GM18858 (cell line): ENCODE results near the gene DOCK2.
"Not testable (repeated sequence)": the region's sequence is repeated elsewhere in the genome, so short reads cannot be mapped to it uniquely, and the experiment has no call there.

ENCODE experiments used
- ATAC-seq: cut with Tn5 transposase; IDR thresholded peaks from one replicate; pipeline ENCODE4 v1.9.1; 2021; ENCODE audit not compliant: unreplicated experiment

DOCK2 gene

DNA sequence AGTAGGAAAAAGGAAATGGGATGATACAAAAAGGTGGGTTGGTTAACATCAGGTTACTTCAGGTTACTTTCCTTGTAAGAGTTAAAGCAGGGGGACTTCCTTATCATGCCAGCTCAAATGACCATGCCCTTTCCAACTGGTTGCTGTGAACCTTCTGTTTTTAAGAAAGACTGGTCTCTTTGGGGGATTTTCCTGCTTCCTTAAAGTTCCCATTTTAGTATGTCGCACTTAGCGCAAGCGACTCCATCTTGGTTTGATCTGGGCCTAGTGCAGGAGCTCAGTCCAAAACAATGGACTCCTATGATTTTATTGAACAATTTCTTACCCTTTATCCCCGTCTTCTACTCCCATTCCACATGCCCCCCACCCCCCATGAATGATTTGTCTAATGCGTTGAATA, 173.4 kb downstream of the DOCK2 start:
- no peak for ATAC-seq

DNA sequence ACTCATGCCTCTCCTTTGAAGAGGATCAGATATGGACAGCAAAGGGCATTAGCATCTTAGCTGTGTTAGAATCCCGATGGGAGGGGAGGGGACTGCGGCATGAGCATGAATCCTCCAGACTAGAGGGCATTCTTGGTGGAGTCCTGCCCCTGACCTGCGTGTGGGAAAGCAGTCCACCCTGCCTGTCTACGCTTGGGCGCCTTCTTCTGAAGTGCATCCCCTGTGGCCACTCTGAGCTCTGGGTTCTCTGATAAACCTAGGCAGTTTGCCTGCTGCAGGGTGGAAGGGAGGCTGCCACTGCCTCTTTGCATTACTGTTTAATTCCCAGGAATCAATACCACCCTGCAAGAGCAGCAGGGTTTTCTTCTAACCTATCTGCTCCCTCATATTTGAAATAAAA, 173.9 kb downstream of the DOCK2 start:
- ATAC-seq: no peak

DNA sequence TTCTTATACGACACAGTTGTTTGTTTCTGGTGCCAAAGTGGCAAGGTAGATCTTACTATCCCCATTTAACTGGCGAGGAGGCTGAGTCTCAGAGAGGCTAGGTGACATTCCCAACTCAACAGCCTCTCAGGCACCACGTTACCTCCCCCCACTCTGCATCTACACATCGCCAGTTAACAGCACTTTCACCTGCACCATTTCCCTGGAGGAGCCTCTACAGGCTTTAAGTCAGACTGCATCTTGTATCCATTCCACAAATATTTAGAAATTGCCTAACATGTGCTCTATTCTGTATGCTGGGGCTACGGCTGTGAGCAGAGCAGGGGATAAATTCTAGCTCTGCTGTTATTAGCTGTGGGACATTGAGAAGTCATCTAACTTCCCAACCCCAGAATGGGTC, 174.6 kb downstream of the DOCK2 start:
- no peak for ATAC-seq

DNA sequence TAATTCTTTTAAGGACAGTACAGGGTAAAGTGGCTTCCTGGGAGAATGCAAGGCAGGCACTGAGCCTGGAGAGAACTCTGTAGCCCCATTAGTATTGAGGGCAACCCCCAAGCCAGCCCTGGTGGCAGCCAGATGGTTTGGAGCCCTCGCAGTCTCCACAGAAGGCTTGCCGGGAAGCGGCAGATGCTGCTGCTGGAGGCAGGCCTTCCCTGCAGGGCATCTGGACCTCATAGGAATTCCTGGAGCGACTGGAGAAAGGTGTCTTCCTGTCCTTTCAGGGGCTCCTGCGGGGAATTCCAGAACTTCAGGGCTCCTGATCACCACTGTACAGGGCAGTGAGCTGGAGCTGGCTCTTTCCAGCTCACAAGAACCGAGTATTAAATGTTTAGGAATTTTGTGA, 175.7 kb downstream of the DOCK2 start:
- ATAC-seq: no peak

DNA sequence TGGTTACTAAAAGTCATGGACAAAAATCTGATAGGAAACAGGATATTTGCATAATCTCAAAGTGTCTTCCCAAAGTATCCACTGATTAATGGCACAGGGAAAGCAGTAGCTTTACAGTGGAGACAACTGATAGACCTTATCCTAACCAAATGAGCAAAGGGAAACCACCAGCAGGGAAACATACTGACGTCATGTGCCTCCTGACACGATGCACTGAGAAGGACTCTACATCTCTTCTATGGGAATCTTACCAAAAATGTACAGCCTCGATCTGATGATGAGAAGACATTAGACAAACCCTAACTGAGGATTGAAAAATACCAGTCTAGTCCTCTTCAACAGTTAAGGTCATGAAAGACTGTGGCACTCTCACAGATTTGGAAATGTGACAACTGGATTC, 177.0 kb downstream of the DOCK2 start:
- ATAC-seq: no peak

DNA sequence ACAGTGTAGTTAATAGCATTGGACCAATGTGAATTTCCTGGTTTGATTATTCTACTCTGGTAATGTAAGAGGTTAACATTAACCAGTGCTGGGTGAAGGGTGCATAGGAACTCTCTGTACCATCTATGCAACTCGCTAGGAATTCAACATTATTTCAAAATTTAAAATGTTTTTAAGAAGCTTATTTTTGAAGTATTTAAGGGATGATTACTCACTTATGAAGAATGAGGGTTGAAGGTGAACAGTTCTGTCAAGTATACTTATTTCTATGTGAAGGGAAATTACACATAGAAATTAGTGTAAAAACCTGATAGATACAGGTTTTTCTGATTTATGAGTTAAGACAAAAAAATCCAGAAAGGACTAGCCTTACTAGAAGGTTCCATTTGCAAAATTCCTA, 177.4 kb downstream of the DOCK2 start:
- ATAC-seq: no peak

DNA sequence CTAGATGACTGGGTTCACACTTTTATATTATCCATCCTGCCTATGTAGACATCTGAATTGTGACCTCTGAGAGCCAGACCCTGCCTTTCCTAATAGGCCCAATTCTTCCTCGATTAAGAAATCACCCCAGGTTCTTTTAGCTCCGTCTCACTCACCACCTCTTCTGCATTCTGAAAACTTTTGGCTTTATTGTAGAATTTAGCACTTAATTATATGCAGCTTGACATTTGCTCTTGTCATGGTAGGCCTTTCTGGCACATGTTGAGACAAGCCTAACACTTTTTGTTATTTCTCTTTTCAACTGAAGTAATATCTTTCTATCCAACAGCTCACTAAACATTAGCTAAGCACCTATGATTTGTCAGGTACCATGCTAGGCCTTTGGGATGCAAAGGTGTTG, 180.0 kb downstream of the DOCK2 start:
- no peak for ATAC-seq

DNA sequence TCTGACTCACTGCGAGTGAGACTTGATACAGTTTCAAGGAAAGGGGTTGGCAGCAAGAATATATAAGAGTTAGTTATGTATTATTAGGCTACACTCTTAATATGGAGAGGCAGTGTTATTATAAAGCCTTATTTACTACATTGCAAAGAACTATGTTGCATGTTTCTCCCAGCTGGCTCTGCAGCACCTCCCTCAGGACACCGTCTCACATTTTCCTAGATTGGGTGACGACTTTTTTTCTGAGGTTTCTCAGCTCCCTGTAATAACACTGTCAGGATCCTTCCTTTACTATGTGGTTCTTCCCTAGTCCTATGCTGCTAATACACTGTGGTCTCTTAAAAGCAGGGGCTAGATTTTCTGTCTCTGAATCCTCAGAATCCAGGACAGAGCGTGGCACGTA, 189.5 kb downstream of the DOCK2 start:
- no peak for ATAC-seq

DNA sequence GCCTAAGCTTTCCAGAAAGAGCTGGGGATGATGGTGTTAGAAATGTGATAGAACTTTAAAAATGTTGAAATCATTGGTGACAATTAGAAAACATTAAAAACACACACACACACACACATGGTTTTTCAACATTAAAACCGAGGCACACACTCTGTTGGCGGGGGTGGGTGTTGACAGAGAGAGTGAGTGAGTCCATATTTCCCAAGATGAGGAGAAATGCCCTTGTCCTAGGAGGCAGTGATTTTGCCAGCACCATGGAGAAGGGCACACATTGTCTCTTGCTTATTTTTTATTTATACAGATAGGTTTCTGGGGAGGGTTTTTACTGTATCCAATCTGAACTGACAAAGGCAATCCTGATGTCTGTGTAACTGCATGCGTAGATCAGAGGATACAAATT, 190.7 kb downstream of the DOCK2 start:
- no peak for ATAC-seq

DNA sequence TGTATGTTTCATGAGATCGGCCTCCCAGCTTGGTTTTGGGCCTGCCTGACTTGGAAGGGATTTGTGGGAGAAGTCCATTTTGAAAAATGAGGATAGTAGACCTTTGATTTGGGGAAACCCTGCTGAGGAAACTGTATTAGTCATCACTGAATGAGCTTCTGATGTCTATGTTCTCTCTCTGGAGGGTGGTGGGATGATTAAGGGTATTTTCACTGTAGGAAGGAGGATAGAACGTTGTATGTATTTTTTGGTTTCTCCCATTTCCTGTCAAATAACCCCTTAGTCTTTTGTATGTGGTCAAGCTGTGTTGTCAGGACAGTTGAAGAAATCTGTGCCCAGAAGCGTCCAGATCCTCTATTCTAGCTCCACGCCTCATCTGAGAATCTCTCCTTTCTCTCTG, 191.3 kb downstream of the DOCK2 start:
- no peak for ATAC-seq

DNA sequence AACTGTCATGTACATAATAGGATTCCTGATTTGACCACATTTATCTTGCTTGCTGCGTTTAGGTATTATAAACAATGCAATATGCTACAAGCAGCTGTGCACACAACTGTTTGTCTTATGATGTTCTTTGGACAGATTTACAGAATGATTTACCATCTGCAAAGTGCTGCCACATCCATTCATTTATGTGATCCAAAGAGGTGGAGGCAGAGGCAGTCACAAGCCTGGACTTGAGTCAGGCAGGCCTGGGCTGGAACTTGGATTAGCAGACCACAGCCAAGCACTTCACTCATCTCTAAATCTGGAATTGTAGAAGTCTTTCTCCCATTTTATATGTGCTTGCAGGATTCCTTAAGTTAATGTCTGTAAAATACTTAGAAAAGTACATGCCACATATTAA, 194.3 kb downstream of the DOCK2 start:
- ATAC-seq: no peak

DNA sequence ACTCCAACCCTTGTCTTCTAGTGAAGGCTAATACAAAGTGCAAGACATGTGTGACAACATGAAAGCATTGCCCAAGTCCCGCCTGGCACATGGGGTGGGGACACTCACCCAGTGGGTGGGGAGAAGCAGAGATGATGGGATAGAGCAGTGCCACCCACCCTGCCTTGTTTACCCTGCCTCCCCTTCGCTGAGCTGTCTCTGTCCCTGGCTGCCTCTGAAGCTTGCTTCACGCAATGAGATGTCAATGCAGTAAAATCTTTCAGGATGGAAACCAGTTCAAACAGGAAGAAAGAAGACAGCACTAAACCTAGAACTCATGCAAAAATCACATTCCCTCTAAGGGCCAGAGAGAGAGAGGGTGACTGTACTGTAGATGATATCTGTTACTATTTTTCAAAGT, 195.2 kb downstream of the DOCK2 start:
- no peak for ATAC-seq

DNA sequence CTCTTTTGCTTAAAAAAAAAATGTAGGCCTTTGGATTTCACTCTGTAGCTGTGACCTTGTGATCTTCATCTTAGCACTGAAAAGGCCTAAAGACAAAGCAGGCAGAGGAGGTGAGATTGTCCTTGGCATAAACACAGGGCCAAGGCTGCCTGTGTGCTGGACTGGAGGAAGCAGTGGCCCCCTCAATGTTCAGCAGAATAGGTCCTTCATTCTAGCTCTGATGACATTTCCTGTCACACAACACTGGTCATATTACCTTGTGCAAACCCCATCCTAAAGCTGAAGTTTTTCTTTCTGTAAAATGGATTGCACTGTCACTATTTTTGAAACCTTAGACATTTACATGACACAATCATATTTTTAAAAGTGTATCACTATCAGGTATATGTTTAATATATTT, 195.8 kb downstream of the DOCK2 start:
- ATAC-seq: no peak

DNA sequence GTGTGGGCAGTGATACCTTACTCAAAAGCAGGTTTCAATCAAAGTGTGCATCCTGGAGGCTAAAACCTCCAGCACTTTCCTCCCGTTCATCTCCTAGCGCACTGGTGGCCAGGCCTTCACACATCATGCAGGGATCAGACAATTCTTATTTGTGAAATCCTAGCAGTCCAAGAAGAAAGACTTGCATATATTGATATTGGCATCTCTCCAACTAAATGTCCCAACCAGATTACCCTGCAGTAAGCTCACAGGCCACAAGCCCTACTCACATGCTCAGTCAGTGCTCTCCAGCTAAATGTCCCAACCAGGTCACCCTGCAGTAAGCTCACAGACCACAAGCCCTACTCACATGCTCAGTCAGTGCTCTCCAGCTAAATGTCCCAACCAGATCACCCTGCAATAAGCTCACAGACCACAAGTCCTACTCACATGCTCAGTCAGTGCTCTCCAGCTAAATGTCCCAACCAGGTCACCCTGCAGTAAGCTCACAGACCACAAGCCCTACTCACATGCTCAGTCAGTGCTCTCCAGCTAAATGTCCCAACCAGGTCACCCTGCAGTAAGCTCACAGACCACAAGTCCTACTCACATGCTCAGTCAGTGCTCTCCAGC, 196.7 kb downstream of the DOCK2 start:
- not testable (repeated sequence) for ATAC-seq

DNA sequence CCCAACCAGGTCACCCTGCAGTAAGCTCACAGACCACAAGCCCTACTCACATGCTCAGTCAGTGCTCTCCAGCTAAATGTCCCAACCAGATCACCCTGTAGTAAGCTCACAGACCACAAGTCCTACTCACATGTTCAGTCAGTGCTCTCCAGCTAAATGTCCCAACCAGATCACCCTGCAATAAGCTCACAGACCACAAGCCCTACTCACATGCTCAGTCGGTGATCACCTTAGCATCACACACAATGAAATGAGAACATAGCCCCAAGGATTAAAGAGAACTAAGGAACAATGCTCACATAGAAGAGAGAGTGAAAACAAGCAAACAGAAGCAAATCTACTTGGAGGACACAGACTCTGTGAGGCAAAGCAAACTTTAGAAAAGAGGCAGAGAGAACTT, 197.5 kb downstream of the DOCK2 start:
- ATAC-seq: not testable (repeated sequence)

DNA sequence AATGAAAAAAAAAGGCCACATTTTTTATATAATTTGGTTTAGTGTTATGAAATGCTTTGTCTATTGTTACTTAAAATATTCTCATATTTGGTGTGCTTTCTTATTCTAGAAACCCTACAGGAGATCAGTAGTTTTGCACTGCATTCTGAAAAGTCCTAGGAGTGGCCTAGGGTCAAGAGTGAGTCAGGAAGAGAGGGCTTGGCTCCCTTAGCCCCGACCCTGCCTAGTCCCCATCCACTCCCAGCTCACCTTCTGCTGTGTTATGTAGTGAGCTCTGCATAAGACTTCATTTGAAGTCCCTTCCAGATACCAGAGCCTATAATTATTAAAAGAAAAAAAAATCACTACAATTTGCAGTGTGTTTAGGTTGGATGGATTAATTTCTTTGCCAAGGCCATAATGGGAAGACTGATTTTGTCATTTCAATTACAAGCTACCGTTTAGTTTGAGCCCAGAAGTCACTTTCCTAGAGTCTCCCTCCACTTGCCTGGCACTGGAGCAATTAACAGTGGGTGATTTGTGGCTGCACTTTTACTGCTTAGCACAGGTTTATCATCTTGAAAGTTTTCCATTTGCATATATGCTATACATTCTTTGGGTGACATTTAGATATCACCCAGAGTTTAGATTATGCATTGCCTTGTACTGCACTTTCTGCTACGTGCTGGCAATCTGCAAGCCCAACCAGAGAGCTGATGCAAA, 199.9 kb downstream of the DOCK2 start:
- no peak for ATAC-seq

DNA sequence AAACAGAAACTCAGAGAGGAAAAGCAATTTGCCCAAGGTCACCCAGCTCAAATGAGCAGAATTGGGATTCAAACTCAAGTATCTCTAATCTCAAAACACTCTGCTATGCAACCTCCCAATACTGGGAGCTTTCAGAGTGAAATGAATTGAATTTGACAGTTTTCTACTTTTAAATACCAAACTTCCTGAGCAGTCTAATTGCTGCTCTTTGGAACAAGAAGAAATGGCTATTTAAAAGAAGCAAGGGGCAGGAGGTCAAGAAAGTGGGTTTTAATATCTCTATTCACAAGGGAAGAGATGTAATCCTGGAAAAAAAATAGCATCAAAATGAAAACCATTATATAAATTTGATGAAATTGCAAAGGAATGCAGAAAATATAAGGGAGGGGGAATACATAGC, 200.6 kb downstream of the DOCK2 start:
- no peak for ATAC-seq

DNA sequence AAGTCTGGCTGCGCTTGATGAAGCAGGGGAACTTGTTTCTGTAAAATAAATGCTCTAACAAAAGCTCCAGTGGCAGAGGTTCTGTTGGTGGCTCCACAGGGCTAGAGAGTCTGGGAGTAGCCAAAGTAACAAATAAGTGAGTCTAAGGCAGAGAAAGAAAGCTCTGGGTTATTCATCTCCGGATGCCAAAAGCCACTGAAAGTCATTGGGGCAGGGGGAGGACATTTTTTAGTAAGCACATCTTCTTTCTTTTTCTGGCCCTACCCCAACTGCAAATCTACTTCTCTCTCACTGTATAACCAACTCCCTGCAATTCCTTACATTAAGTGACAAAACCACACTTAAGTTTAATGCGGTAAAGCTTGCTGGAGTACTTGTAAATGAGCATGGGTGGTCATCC, 201.6 kb downstream of the DOCK2 start:
- ATAC-seq: peak; percentile 91

DNA sequence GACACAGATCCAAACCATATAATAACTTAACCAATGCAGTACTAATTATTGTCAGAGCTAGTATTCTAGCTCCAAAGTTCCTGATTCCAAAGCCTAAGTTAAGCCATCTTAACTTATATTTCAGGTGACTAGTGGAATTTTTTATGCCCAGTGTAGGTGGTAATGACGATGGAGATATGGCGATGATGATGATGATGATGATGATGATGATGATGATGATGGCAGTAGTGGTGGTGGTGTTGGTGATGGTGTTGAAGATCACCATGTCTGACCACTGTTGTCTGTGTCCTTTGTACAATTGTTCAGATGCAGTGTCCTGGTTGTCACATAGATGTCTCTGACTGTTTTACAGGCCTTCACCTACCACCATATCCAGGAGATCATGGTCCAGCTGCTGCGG, 203.3 kb downstream of the DOCK2 start:
- no peak for ATAC-seq

DNA sequence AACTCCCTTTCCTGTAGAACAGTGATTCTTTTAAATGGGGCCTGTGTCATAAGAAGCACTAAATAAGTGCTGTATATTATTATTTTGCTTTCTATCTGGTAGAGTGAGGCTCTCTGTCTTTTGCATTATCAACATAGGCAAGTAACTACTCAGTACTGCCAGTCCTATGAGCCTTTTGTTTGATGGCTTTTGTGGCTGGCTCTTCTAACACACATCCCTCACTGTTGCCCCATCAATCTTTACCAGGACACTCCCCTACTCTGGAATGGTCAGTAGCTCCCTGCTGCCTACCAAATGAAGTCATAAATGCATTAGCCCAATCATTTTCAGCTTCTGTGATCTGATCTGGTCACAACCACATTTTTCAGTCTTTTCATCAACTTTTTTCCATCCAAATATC, 205.6 kb downstream of the DOCK2 start:
- ATAC-seq: no peak

DNA sequence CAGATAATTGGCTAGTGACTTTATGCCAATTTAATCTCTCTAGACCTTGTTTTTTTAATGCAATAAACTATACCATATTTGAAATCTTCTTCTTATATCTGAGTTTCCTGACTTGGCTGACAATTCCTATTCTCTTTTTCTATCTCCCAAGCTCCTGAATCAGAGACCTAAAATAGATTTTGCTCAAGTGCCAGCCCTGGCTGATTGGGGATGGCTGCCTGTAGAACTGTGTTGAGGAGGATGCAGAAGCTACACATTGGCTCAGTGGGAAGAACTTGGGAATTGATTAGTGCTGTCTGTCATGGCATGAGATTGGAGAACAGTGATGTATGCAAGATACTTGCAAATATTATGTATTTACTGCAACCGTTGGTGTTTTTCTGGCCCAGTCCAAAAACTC, 210.4 kb downstream of the DOCK2 start:
- no peak for ATAC-seq

DNA sequence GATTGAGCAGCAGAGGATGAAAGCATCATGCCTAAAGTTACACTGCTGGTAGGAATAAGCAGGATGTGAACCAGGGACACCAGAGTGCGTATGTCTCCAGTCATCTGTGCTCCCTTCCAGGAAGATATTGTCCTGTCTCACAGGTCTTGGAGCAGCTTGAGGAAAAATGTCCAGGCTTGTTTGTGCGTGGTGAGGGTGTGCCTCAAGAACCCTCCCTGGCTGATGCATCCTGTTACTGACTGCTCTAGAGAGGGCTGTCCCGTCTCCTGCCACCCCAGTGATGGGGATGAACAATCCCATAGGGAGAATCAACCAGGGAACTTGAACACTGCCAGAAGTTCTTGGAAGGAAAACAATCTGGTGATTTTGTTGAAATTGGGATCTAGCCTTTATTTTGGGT, 211.2 kb downstream of the DOCK2 start:
- no peak for ATAC-seq

DNA sequence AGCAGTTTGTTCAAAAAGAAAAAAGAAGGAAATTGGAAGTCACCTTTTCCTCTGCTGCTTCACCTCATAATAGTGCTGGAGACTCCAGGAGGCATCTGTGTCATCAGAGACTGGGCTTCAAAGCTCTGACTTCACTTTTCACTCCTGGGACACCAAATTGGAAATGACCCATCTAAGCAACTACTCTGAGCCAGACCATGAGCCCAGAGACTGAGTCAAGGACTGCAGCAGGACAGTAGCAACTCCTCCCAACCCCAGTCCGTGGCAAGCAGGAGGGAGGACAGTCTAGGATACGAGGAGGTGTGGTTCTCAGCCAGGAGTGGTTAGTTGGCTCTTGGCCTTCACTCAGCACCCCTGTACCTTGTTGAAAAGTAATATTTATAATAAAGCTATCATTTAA, 211.7 kb downstream of the DOCK2 start:
- no peak for ATAC-seq
